Natural killer cell (primary cell): ENCODE results near the gene BRPF1. TPM values are rescaled to one million over a fixed set of nuclear protein-coding genes. Genes with fewer than 3 reads are reported as not detected.
A peak's percentile ranks its signal among the peaks of the same experiment; 100 is the strongest.

Experiments used
- ATAC-seq, 3 donors: fragments of 150-1000 bp in 2 of 3; fragments of 200-7000 bp in 1 of 3; cut with Tn5 transposase; 1 replicate in 1 of 3; 2 replicates in 2 of 3; pipeline ENCODE4 v1.10.0; 2021; ENCODE audit warnings: mild to moderate bottlenecking in 2 of 3, moderate library complexity in 2 of 3
- DNase-seq, 2 donors: peaks; one replicate each; pipeline versions ENCODE4 v3.0.0 to v3.0.0-alpha.2; 2013 to 2021; ENCODE audit warnings: mixed read lengths in 1 of 2
- H3K27ac ChIP-seq: one replicate; pipeline ENCODE4 v1.5.1; 2013; ENCODE audit warnings: mild to moderate bottlenecking, low read length
- H3K27me3 ChIP-seq: one replicate; pipeline ENCODE4 v1.6.1; 2013; ENCODE audit warnings: low read length; ENCODE audit not compliant: control insufficient read depth, insufficient read depth
- H3K36me3 ChIP-seq: one replicate; pipeline ENCODE4 v1.6.1; 2013; ENCODE audit warnings: low read length; ENCODE audit not compliant: control insufficient read depth, insufficient read depth
- H3K4me1 ChIP-seq: one replicate; pipeline ENCODE4 v1.6.1; 2013; ENCODE audit warnings: low read length; ENCODE audit not compliant: control insufficient read depth, insufficient read depth
- H3K4me3 ChIP-seq: one replicate; pipeline ENCODE4 v1.5.1; 2013; ENCODE audit warnings: low read length
- H3K9me3 ChIP-seq: one replicate; pipeline ENCODE4 v1.6.1; 2013; ENCODE audit warnings: low read length; ENCODE audit not compliant: control insufficient read depth, insufficient read depth
- H3K27ac Mint-ChIP-seq, 2 donors: one replicate each; pipeline ENCODE4 v1.8.0; 2022; ENCODE audit warnings: mild to moderate bottlenecking in 2 of 2, mixed read lengths in 2 of 2, moderate library complexity in 1 of 2
- H3K27me3 Mint-ChIP-seq, 2 donors: one replicate each; pipeline ENCODE4 v1.8.0; 2022; ENCODE audit warnings: low read depth in 2 of 2, mixed read lengths in 2 of 2
- H3K36me3 Mint-ChIP-seq: one replicate; pipeline ENCODE4 v1.8.0; 2022; ENCODE audit warnings: mixed read lengths
- H3K4me1 Mint-ChIP-seq, 2 donors: one replicate each; pipeline ENCODE4 v1.8.0; 2022; ENCODE audit warnings: mixed read lengths in 2 of 2
- H3K4me3 Mint-ChIP-seq: one replicate; pipeline ENCODE4 v1.8.0; 2022; ENCODE audit warnings: mild to moderate bottlenecking, moderate library complexity, mixed read lengths
- H3K9me3 Mint-ChIP-seq, 2 donors: one replicate each; pipeline ENCODE4 v1.8.0; 2022; ENCODE audit warnings: mixed read lengths in 2 of 2
- CTCF ChIP-seq: fragments of 200-600 bp; IDR thresholded peaks from one replicate; pipeline ENCODE4 v1.8.0; 2022; ENCODE audit warnings: antibody characterized with exemption
- WGBS: methylation state at CpG from one replicate; pipeline ENCODE4 v1.1.7; 2013; ENCODE audit warnings: missing lambda C conversion rate; ENCODE audit not compliant: insufficient coverage; 5-methylcytosine and 5-hydroxymethylcytosine counted together
- intact Hi-C: fragments of 100-400 bp; cut with micrococcal nuclease; formaldehyde crosslinking; loops from one replicate; pipeline ENCODE4 v1.14.2; 2022
- total RNA-seq, 4 donors: library from RNA; stranded (reverse); fragments of 120-200 nt in 1 of 4; gene quantifications; one replicate each; pipeline versions ENCODE4 v1.2.3 to v1.2.4, GENCODE V29; 2013 to 2022

Gene BRPF1
- total RNA-seq, 3 donors from 2014 or later (not counting 1 experiment from before 2014, with no cell fraction given) = 45.1 to 72.1 (median 66.5) TPM

GRCh38 chr3:9786825-9787669, 55.5 kb downstream of the BRPF1 start:
- peaks cover 15% of the 10 kb centered on the region for H3K4me1 ChIP-seq
- 94% methylated on average over 13 of the region's 13 CpGs for WGBS
- no peaks in the 10 kb centered on the region for H3K9me3 ChIP-seq
- H3K27ac ChIP-seq = no peak overlapping the region
- Mint-ChIP-seq H3K27ac (peak overlapping the region in 1 of 2 donors; percentile 22), H3K36me3 (peaks cover 21% of the 10 kb centered on the region), H3K27me3 (no peaks in the 10 kb centered on the region), H3K4me3 (no peak overlapping the region), H3K9me3 (no peaks in the 10 kb centered on the region), H3K4me1 (peaks cover 42 to 56% of the 10 kb centered on the region in 2 donors)
- H3K4me3 ChIP-seq = no peak overlapping the region
- intact Hi-C loops = no loop called here
- DNase-seq = peak in 1 of 2 donors; percentile 32
- H3K36me3 ChIP-seq = peaks cover 62% of the 10 kb centered on the region
- ATAC-seq = no peak
- no peak for TF ChIP-seq CTCF
- no peaks in the 10 kb centered on the region for H3K27me3 ChIP-seq

GRCh38 chr3:9787714-9788113, 56.2 kb downstream of the BRPF1 start:
- intact Hi-C loops = no loop called here
- TF ChIP-seq CTCF = no peak
- Histone ChIP-seq H3K4me1 (peaks cover 11% of the 10 kb centered on the region), H3K4me3 (no peak overlapping the region), H3K27me3 (no peaks in the 10 kb centered on the region), H3K36me3 (peaks cover 58% of the 10 kb centered on the region), H3K27ac (no peak overlapping the region), H3K9me3 (no peaks in the 10 kb centered on the region)
- Mint-ChIP-seq H3K27me3 (no peaks in the 10 kb centered on the region), H3K4me3 (no peak overlapping the region), H3K9me3 (no peaks in the 10 kb centered on the region), H3K4me1 (peaks cover 36 to 50% of the 10 kb centered on the region in 2 donors), H3K36me3 (peaks cover 21% of the 10 kb centered on the region), H3K27ac (peak overlapping the region in 1 of 2 donors; percentile 22)
- ATAC-seq (no peak), DNase-seq (no peak)
- 90% methylated on average over 6 of the region's 6 CpGs for WGBS

GRCh38 chr3:9791127-9791526, 59.6 kb downstream of the BRPF1 start:
- peaks cover 53 to 72% of the 10 kb centered on the region in 2 donors for H3K4me1 Mint-ChIP-seq
- no peaks in the 10 kb centered on the region for H3K27me3 ChIP-seq
- intact Hi-C loops = loop anchor here (5.0 kb wide), 1 partner anchor 59 kb away; the partner anchor contains the start of gene BRPF1
- H3K9me3 Mint-ChIP-seq = no peaks in the 10 kb centered on the region
- no peak overlapping the region for H3K4me3 ChIP-seq
- ATAC-seq (no peak), DNase-seq (no peak)
- H3K36me3 Mint-ChIP-seq = peaks cover 13% of the 10 kb centered on the region
- no peak for TF ChIP-seq CTCF
- H3K27me3 Mint-ChIP-seq = no peaks in the 10 kb centered on the region
- peaks cover 39% of the 10 kb centered on the region for H3K36me3 ChIP-seq
- no peaks in the 10 kb centered on the region for H3K9me3 ChIP-seq
- peak overlapping the region; percentile 92 for H3K4me3 Mint-ChIP-seq
- 98% methylated on average over 11 of the region's 11 CpGs for WGBS
- H3K27ac Mint-ChIP-seq = peak overlapping the region; percentile 94 to 99
- H3K27ac ChIP-seq = peak overlapping the region; percentile 88
- peaks cover 38% of the 10 kb centered on the region for H3K4me1 ChIP-seq
